Right lobe of liver (tissue), 4 donors: ENCODE measurements around the gene ACAD10.

Source experiments
- POLR2A ChIP-seq: fragments of 450-650 bp; IDR thresholded peaks from one replicate; pipeline ENCODE4 v1.6.1; 2017; ENCODE audit warnings: antibody characterized with exemption, mild to moderate bottlenecking
- TF ChIP-seq, protein P1 (sequence below), 4 donors: fragments of 200-600 bp in 3 of 4; fragments of 450-650 bp in 1 of 4; IDR thresholded peaks; one replicate each; pipeline versions ENCODE4 v1.5.1 to v1.8.0; 2016 to 2022; ENCODE audit warnings: antibody characterized with exemption in 4 of 4, mild to moderate bottlenecking in 2 of 4
- donor health status: DM: no; HTN: no; CAD: no.
- donor health status: DM: no; HTN: no; CAD: no.
- donor health status: DM: no; HTN: yes; CAD: no.

DNA sequence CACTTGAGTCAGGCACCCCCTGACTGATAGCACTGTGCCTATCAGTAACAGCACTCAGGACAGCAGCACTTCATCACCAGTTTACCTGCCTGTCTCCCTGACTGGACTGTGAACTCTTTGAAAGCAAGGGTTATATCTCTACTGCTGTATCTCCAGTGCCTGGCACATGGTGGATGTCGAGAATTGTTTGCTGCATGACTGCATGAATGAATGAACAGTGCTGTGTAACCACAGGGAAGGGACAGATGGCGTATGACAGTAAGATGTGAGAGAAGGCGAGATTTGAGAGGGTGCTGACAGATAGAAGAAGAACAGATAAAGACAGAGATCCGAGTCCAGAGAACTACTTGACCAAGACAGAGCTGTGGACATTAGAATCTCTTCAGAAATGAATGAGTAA is 29.8 kb upstream of the ACAD10 start:
- no peak for TF ChIP-seq POLR2A
- TF ChIP-seq, protein P1, sequence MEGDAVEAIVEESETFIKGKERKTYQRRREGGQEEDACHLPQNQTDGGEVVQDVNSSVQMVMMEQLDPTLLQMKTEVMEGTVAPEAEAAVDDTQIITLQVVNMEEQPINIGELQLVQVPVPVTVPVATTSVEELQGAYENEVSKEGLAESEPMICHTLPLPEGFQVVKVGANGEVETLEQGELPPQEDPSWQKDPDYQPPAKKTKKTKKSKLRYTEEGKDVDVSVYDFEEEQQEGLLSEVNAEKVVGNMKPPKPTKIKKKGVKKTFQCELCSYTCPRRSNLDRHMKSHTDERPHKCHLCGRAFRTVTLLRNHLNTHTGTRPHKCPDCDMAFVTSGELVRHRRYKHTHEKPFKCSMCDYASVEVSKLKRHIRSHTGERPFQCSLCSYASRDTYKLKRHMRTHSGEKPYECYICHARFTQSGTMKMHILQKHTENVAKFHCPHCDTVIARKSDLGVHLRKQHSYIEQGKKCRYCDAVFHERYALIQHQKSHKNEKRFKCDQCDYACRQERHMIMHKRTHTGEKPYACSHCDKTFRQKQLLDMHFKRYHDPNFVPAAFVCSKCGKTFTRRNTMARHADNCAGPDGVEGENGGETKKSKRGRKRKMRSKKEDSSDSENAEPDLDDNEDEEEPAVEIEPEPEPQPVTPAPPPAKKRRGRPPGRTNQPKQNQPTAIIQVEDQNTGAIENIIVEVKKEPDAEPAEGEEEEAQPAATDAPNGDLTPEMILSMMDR (IDR thresholded peaks at IDR 0.05), result no peak
